Duodenal mucosa (tissue), 2 donors: ENCODE results near the gene MAGEE2.
"Not testable (repeated sequence)": the region's sequence is repeated elsewhere in the genome, so short reads cannot be mapped to it uniquely, and the experiment has no call there.

Source experiments
- H3K27ac ChIP-seq: one replicate; pipeline ENCODE4 v1.7.0; 2013; ENCODE audit warnings: low read depth, low read length
- H3K27me3 ChIP-seq, 2 donors: one replicate each; pipeline ENCODE4 v1.7.0; 2013; ENCODE audit warnings: low read length in 2 of 2, control low read depth in 1 of 2; ENCODE audit not compliant: insufficient read depth in 2 of 2, control insufficient read depth in 1 of 2
- H3K36me3 ChIP-seq, 2 donors: one replicate each; pipeline ENCODE4 v1.7.0; 2013; ENCODE audit warnings: low read length in 2 of 2, control low read depth in 1 of 2; ENCODE audit not compliant: insufficient read depth in 2 of 2, control insufficient read depth in 1 of 2
- H3K4me1 ChIP-seq, 2 donors: one replicate each; pipeline ENCODE4 v1.7.0; 2013; ENCODE audit warnings: low read length in 2 of 2, control low read depth in 1 of 2; ENCODE audit not compliant: insufficient read depth in 2 of 2, control insufficient read depth in 1 of 2
- H3K4me3 ChIP-seq, 2 donors: one replicate each; pipeline ENCODE4 v1.7.0; 2013; ENCODE audit warnings: low read length in 2 of 2, low read depth in 1 of 2
- H3K9ac ChIP-seq, 2 donors: one replicate each; pipeline ENCODE4 v1.7.0; 2013; ENCODE audit warnings: low read length in 2 of 2, low read depth in 1 of 2
- H3K9me3 ChIP-seq, 2 donors: one replicate each; pipeline ENCODE4 v1.7.0; 2013; ENCODE audit warnings: low read length in 2 of 2, control low read depth in 1 of 2; ENCODE audit not compliant: control insufficient read depth in 1 of 2

MAGEE2 gene

GRCh38 chrX:75784680-75785491 is at the start of gene MAGEE2:
MAGEE2 (minus strand) TSS chrX:75785254; CDS start chrX:75785051, 203 bp downstream.
- H3K4me3 ChIP-seq: peak within 1 kb of the TSS; percentile 35 to 53
- H3K27me3 ChIP-seq: no peaks in the 10 kb centered on the region
- no peak within 1 kb of the TSS for H3K27ac ChIP-seq
- no peaks in the 10 kb centered on the region for H3K9me3 ChIP-seq
- H3K4me1 ChIP-seq: no peaks in the 10 kb centered on the region
- no peaks in the 10 kb centered on the region for H3K36me3 ChIP-seq
- H3K9ac ChIP-seq: no peak within 1 kb of the TSS

GRCh38 chrX:75786290-75786689 is 1.2 kb upstream of the MAGEE2 start:
- Histone ChIP-seq H3K27ac (no peak overlapping the region), H3K9me3 (no peaks in the 10 kb centered on the region), H3K36me3 (no peaks in the 10 kb centered on the region), H3K4me3 (no peak overlapping the region), H3K9ac (no peak overlapping the region), H3K4me1 (no peaks in the 10 kb centered on the region), H3K27me3 (no peaks in the 10 kb centered on the region)

- Histone ChIP-seq H3K4me1 (no peaks in the 10 kb centered on the region), H3K36me3 (no peaks in the 10 kb centered on the region), H3K27me3 (no peaks in the 10 kb centered on the region), H3K27ac (no peak overlapping the region), H3K9ac (no peak overlapping the region), H3K9me3 (no peaks in the 10 kb centered on the region), H3K4me3 (no peak overlapping the region)
Measured at GRCh38 chrX:75781611-75782010, 3.4 kb downstream of the MAGEE2 start.

- not testable (repeated sequence) for H3K4me3 ChIP-seq, H3K9me3 ChIP-seq, H3K9ac ChIP-seq, H3K4me1 ChIP-seq, H3K27ac ChIP-seq, H3K36me3 ChIP-seq, H3K27me3 ChIP-seq
Measured at GRCh38 chrX:75768063-75768462, 17.0 kb downstream of the MAGEE2 start.

GRCh38 chrX:75748431-75748830 is 36.6 kb downstream of the MAGEE2 start:
- Histone ChIP-seq H3K27me3 (no peaks in the 10 kb centered on the region), H3K27ac (no peak overlapping the region), H3K36me3 (no peaks in the 10 kb centered on the region), H3K9ac (no peak overlapping the region), H3K4me1 (no peaks in the 10 kb centered on the region), H3K4me3 (no peak overlapping the region), H3K9me3 (peaks cover 0 to 8% of the 10 kb centered on the region in 2 donors)

- H3K9me3 ChIP-seq: peaks cover 4 to 13% of the 10 kb centered on the region in 2 donors
- H3K4me1 ChIP-seq: no peaks in the 10 kb centered on the region
- H3K4me3 ChIP-seq: peak overlapping the region; percentile 61 to 72
- H3K27me3 ChIP-seq: no peaks in the 10 kb centered on the region
- H3K27ac ChIP-seq: no peak overlapping the region
- H3K36me3 ChIP-seq: no peaks in the 10 kb centered on the region
- H3K9ac ChIP-seq: peak overlapping the region; percentile 12 to 25
Measured at GRCh38 chrX:75746891-75747639, 38.0 kb downstream of the MAGEE2 start.
